Ramos (cell line): Measurements from ENCODE around the gene ELAVL1.

ENCODE experiments used
- in situ Hi-C: fragments of 300-500 bp; cut with MboI; formaldehyde crosslinking; loops from one replicate; pipeline ENCODE4 v1.14.3; 2022; ENCODE audit warnings: low sequenced_read_pairs; ENCODE audit not compliant: unreplicated experiment

The ELAVL1 gene

GRCh38 chr19:7987114-7987768 lies 18.2 kb downstream of the ELAVL1 start:
- in situ Hi-C loops = no loop called here

GRCh38 chr19:7986321-7987113 lies 18.9 kb downstream of the ELAVL1 start:
- in situ Hi-C loops = no loop called here

- in situ Hi-C loops = no loop called here
These were observed 19.9 kb downstream of the ELAVL1 start for GRCh38 chr19:7985481-7985911.

- in situ Hi-C loops = no loop called here
These were observed 21.2 kb downstream of the ELAVL1 start for GRCh38 chr19:7983995-7984837.

GRCh38 chr19:7983286-7983950 lies 22.0 kb downstream of the ELAVL1 start:
- in situ Hi-C loops = no loop called here

GRCh38 chr19:7982651-7983099 lies 22.8 kb downstream of the ELAVL1 start:
- in situ Hi-C loops = no loop called here

- in situ Hi-C loops = no loop called here
These were observed 23.3 kb downstream of the ELAVL1 start for GRCh38 chr19:7982103-7982502.

- in situ Hi-C loops = no loop called here
These were observed 23.8 kb downstream of the ELAVL1 start for GRCh38 chr19:7981661-7982060.

- in situ Hi-C loops = no loop called here
These were observed 24.2 kb downstream of the ELAVL1 start for GRCh38 chr19:7981199-7981598.

- in situ Hi-C loops = no loop called here
These were observed 24.8 kb downstream of the ELAVL1 start for GRCh38 chr19:7980635-7981121.

- in situ Hi-C loops = no loop called here
These were observed 25.3 kb downstream of the ELAVL1 start for GRCh38 chr19:7980168-7980567.

GRCh38 chr19:7979559-7979958 lies 25.9 kb downstream of the ELAVL1 start:
- in situ Hi-C loops = no loop called here

GRCh38 chr19:7979011-7979410 lies 26.4 kb downstream of the ELAVL1 start:
- in situ Hi-C loops = no loop called here

- in situ Hi-C loops = no loop called here
These were observed 27.1 kb downstream of the ELAVL1 start for GRCh38 chr19:7978179-7978825.

GRCh38 chr19:7977723-7978040 lies 27.8 kb downstream of the ELAVL1 start:
- in situ Hi-C loops = no loop called here

GRCh38 chr19:7977021-7977722 lies 28.3 kb downstream of the ELAVL1 start:
- in situ Hi-C loops = no loop called here

GRCh38 chr19:7976461-7976860 lies 29.0 kb downstream of the ELAVL1 start:
- in situ Hi-C loops = no loop called here

- in situ Hi-C loops = no loop called here
These were observed 30.4 kb downstream of the ELAVL1 start for GRCh38 chr19:7975037-7975436.

- in situ Hi-C loops = loop anchor here (25.0 kb wide), 1 partner anchor 288 kb away; no protein-coding TSS in a partner anchor
These were observed 31.6 kb downstream of the ELAVL1 start for GRCh38 chr19:7973883-7974282.
